Cardiac fibroblast (primary cell): ENCODE results near the gene PRR7.
A peak's percentile ranks its signal among the peaks of the same experiment; 100 is the strongest.

Source experiments
- DNase-seq, 2 donors: peaks; one replicate each; pipeline versions ENCODE4 v3.0.0 to v3.0.0-alpha.2; 2010; ENCODE audit warnings: low read depth in 2 of 2
- H3K4me3 ChIP-seq, 2 donors: replicated peaks in 1 of 2; 1 replicate in 1 of 2; 2 replicates in 1 of 2; pipeline ENCODE4 v1.5.1; 2011; ENCODE audit warnings: low read depth in 2 of 2, low read length in 2 of 2, mild to moderate bottlenecking in 2 of 2, moderate library complexity in 1 of 2
- TF ChIP-seq, protein P1 (sequence below): IDR thresholded peaks from one replicate; pipeline ENCODE4 v1.5.1; 2011; ENCODE audit warnings: low read depth, mild to moderate bottlenecking, low read length, inconsistent platforms

PRR7 gene

DNA sequence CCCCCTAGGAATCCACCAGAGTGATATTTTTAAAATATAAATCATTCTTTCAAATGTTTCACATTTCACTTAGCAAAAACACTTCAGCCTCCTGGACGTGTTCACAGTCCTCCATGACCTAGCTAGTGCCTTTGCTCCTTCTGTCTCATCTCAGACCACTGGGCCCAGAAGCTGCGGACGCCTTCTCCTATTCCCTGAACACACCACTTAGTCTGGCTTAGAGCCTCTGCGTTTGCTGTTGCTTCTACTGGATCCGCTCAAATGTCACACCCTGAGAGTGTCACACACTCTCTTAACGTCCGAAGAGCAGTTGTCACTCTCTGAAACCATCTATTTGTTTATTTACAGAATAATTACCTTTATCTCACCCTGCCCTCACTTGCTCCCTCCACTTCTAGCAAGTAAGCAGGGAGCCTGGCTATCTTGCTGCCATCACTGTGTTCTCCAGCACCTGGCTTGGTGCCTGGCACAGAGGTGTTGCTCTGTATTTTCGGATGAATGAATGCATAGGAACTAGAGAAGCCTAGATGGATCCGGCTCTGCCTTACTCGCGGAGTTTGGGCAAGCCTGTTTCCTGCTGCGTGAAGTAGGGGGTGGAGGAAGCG, 21.3 kb upstream of the PRR7 start:
- no peak for DNase-seq
- TF ChIP-seq, protein P1, sequence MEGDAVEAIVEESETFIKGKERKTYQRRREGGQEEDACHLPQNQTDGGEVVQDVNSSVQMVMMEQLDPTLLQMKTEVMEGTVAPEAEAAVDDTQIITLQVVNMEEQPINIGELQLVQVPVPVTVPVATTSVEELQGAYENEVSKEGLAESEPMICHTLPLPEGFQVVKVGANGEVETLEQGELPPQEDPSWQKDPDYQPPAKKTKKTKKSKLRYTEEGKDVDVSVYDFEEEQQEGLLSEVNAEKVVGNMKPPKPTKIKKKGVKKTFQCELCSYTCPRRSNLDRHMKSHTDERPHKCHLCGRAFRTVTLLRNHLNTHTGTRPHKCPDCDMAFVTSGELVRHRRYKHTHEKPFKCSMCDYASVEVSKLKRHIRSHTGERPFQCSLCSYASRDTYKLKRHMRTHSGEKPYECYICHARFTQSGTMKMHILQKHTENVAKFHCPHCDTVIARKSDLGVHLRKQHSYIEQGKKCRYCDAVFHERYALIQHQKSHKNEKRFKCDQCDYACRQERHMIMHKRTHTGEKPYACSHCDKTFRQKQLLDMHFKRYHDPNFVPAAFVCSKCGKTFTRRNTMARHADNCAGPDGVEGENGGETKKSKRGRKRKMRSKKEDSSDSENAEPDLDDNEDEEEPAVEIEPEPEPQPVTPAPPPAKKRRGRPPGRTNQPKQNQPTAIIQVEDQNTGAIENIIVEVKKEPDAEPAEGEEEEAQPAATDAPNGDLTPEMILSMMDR = no peak
- peak overlapping the region; percentile 58 to 65 for H3K4me3 ChIP-seq

DNA sequence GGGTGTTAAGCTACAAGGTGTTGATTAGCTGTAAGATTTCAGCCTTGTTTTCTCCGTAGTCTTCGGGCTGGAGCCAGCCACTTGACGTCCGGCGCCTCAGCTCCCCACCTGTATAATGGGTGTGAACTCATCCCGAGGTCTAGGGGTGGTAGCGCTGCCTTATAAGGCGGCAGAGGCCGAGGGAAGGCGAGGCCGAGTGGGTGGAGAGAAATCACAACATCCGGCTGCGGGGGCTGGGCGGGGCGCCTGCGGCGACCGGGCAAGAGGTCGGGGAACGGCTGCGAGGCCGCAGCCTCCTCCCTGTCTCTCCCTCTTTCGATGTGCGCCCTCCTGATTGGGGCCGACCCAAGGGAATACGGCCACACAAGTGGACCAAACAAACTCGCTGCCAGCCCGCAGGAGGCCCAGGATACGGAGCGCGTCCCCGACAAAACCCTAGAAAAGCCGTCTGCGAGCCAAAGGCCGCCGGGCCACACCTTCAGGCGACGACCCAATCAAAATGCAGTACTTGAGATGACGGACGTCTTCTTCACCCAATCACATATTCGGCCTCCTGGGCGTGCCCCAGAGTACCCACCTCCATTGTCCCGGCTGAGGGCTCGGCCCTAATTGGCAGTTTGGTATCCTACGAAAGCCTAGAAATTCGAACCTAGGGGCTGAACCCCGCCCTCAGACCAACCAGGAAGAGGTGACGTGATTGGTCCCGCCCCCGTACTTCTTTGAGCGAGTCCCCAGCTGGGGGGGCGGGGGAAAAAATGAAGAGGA, 20.6 kb upstream of the PRR7 start:
- DNase-seq = peak; percentile 100
- peak overlapping the region; percentile 58 to 65 for H3K4me3 ChIP-seq
- TF ChIP-seq, protein P1 = no peak

- peak in 1 of 2 donors; percentile 37 for DNase-seq
- peak within 1 kb of the TSS; percentile 67 to 76 for H3K4me3 ChIP-seq
- TF ChIP-seq, protein P1 = no peak
These were observed 19.9 kb upstream of the PRR7 start, which contains the start of gene GRK6 for GRCh38 chr5:177426566-177427210. TSS of gene GRK6 (plus strand) at chr5:177426676. CDS start at chr5:177426846, 170 bp downstream.

DNA sequence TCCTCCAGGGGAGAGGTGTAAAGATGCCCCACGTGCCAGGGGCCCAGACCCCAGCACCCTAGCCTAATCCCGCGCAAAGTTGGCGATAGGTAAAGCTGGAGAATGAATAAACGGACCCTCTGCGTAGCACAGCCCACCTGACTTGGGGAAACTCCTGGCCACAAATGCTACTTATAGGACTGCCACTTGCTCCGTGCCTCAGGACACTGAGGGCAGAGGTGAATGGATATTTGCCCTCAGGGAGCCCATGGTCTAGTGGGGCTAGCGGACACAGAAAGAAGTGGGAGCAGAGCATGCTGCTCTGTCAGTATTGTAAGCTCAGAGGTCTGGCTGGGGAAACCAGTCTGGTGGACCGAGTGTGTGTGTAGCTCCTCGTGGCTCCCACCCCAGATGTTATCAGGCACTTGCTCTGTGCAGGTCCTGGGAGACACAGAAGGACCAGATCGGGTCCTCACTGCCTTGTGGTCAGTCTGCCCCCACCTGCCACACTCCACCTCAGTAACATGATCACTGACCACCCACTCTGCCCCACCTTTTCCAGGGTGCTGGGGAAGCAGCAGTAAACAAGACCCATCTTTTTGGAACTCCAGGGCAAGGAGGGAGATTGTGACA, 19.3 kb upstream of the PRR7 start:
- TF ChIP-seq, protein P1 = no peak
- peak overlapping the region; percentile 67 to 76 for H3K4me3 ChIP-seq
- DNase-seq = no peak

DNA sequence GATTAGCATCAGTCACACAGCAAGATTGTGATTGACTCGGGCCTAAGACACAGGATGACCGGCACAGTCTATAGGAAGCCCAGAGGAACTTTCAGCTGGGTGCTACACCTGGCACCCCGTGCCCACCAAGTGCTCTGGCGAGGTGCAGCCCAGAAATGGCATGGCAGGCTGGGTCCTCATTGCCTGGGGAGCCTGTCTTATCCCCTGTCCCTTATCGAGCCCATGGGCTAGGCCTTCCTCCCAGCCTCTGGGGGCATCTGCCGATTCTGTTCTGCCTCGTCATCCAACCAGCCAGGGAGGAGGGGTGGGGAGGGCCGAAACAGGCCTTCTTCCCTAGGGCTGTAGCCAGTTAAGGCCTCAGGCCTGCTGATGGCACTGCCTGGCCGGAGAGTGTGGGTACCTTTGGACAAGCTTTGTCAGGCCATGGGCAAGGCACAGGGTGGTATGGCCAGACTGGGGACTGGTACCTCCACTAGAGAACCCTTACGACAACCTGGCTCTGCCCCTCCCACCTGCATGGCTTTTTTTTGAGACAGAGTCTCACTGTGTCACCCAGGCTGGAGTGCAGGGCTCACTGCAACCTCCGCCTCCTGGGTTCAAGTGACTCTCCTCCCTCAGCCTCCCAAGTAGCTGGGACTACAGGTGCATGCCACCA, 18.6 kb upstream of the PRR7 start:
- no peak overlapping the region for H3K4me3 ChIP-seq
- DNase-seq = no peak
- TF ChIP-seq, protein P1 = no peak

GRCh38 chr5:177428574-177429217, 17.9 kb upstream of the PRR7 start:
- no peak overlapping the region for H3K4me3 ChIP-seq
- no peak for DNase-seq
- TF ChIP-seq, protein P1 = no peak
